ENCODE measurements around the gene PPP2R2B. TPM values are rescaled to one million over a fixed set of nuclear protein-coding genes. Genes with fewer than 3 reads are reported as not detected.

Gene PPP2R2B
- total and polyA plus RNA-seq, 2 of the 4 experiments (the other 2 are of a cell fraction), result not detected

DNA sequence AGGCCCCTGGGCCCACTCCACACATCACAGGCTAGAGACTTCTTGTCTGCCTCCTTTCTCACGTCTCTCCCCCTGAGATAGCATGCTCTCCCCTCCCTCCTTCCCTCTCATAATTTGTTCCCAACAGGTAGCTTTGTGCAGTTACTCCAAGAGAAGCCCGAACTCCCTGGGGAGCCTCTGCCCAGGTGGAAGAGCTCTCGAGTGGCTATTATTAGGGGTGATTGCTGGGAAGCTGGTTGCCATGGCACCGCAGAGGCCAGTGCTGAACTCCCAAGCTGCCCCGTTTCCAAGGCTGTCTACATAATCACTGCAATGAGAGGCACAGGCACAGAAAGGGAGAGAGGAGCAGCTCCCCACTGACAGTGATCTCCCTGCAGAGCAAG, 257.9 kb downstream of the PPP2R2B start:
- Histone ChIP-seq H2BK5ac (ENCODE audit: low read depth, low read length, poor library complexity, severe bottlenecking) (no peak overlapping the region), H4K91ac (ENCODE audit: insufficient read depth, low read depth, low read length) (no peak overlapping the region), H3K23ac (ENCODE audit: low read depth, low read length) (no peak overlapping the region), H2BK20ac (ENCODE audit: low read depth, low read length) (no peak overlapping the region), H3K27ac (ENCODE audit: insufficient read depth, low read length) (no peak overlapping the region), H2BK15ac (ENCODE audit: low read depth, low read length) (no peak overlapping the region), H3K4ac (ENCODE audit: low read depth, low read length) (no peak overlapping the region), H3K9me1 (ENCODE audit: insufficient read depth, low read length) (no peaks in the 10 kb centered on the region), H4K20me1 (ENCODE audit: insufficient read depth, low read length) (no peaks in the 10 kb centered on the region), H2AFZ (replicated peaks; ENCODE audit: low read length, poor library complexity) (no peak overlapping the region), H4K8ac (ENCODE audit: low read depth in 2 of 2, low read length in 2 of 2) (no peak overlapping the region), H4K5ac (ENCODE audit: low read depth, low read length) (no peak overlapping the region), H2AK9ac (replicated peaks; ENCODE audit: low read depth, low read length, poor library complexity) (no peak overlapping the region), H3K4me3 (ENCODE audit: insufficient read depth, low read depth, low read length) (no peak overlapping the region), H3K36me3 (ENCODE audit: control insufficient read depth, insufficient read depth, low read length) (no peaks in the 10 kb centered on the region), H2BK120ac (ENCODE audit: low read depth, low read length) (no peak overlapping the region), H3K79me1 (ENCODE audit: low read depth in 1 of 2, low read length in 2 of 2) (no peaks in the 10 kb centered on the region), H3K18ac (ENCODE audit: low read depth, low read length) (no peak overlapping the region), H3K9me3 (ENCODE audit: control insufficient read depth, insufficient read depth, low read length) (peaks cover 3% of the 10 kb centered on the region; the same call in 1 of the 2 replicates), H3K9ac (ENCODE audit: low read depth, low read length) (no peak overlapping the region), H2AK5ac (ENCODE audit: low read depth, low read length) (no peak overlapping the region), H3K27me3 (ENCODE audit: control insufficient read depth, insufficient read depth, low read length) (no peaks in the 10 kb centered on the region), H3K4me2 (ENCODE audit: low read depth, low read length) (no peak overlapping the region), H3K4me1 (ENCODE audit: control insufficient read depth, insufficient read depth, low read length) (no peaks in the 10 kb centered on the region), H3K14ac (replicated peaks; ENCODE audit: low read depth, low read length) (no peak overlapping the region), H3K56ac (ENCODE audit: extremely low read depth, insufficient read depth, low read length) (no peak overlapping the region)
- dilution Hi-C loops (cut with HindIII; ENCODE audit: low sequenced_read_pairs, unreplicated experiment) (no loop called here), intact Hi-C loops (cut with micrococcal nuclease) (no loop called here), in situ Hi-C loops (cut with MboI; ENCODE audit: low sequenced_read_pairs) (no loop called here)
- ChIA-PET CTCF (no interaction called here), POLR2A (ENCODE audit: unreplicated experiment) (no interaction called here)
- TF ChIP-seq CHD1 (IDR thresholded peaks at IDR 0.05; ENCODE audit: low read depth, low read length) (no peak), POLR2A (IDR thresholded peaks at IDR 0.05; ENCODE audit: low read depth, low read length) (no peak), MAZ (IDR thresholded peaks at IDR 0.05; ENCODE audit: borderline replicate concordance, low read depth, low read length) (no peak), MXI1 (IDR thresholded peaks at IDR 0.05; ENCODE audit: borderline replicate concordance, low read depth, low read length) (no peak), RCOR1 (IDR thresholded peaks at IDR 0.05; ENCODE audit: insufficient replicate concordance, low read length) (no peak), FOS (IDR thresholded peaks at IDR 0.05; ENCODE audit: low read depth, low read length) (no peak), CEBPB (IDR thresholded peaks at IDR 0.05; ENCODE audit: low read depth, low read length) (no peak), MAFK (IDR thresholded peaks at IDR 0.05; ENCODE audit: low read depth, low read length) (no peak), BHLHE40 (IDR thresholded peaks at IDR 0.05; ENCODE audit: low read depth, low read length) (no peak)
- TF ChIP-seq, protein P1, sequence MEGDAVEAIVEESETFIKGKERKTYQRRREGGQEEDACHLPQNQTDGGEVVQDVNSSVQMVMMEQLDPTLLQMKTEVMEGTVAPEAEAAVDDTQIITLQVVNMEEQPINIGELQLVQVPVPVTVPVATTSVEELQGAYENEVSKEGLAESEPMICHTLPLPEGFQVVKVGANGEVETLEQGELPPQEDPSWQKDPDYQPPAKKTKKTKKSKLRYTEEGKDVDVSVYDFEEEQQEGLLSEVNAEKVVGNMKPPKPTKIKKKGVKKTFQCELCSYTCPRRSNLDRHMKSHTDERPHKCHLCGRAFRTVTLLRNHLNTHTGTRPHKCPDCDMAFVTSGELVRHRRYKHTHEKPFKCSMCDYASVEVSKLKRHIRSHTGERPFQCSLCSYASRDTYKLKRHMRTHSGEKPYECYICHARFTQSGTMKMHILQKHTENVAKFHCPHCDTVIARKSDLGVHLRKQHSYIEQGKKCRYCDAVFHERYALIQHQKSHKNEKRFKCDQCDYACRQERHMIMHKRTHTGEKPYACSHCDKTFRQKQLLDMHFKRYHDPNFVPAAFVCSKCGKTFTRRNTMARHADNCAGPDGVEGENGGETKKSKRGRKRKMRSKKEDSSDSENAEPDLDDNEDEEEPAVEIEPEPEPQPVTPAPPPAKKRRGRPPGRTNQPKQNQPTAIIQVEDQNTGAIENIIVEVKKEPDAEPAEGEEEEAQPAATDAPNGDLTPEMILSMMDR (conservative IDR thresholded peaks at IDR 0.05; ENCODE audit: low read depth, low read length), result no peak
- TF ChIP-seq, protein P2, sequence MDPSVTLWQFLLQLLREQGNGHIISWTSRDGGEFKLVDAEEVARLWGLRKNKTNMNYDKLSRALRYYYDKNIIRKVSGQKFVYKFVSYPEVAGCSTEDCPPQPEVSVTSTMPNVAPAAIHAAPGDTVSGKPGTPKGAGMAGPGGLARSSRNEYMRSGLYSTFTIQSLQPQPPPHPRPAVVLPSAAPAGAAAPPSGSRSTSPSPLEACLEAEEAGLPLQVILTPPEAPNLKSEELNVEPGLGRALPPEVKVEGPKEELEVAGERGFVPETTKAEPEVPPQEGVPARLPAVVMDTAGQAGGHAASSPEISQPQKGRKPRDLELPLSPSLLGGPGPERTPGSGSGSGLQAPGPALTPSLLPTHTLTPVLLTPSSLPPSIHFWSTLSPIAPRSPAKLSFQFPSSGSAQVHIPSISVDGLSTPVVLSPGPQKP (IDR thresholded peaks at IDR 0.05; ENCODE audit: borderline replicate concordance, low read depth, low read length), result no peak
- BruUV-seq (replicated peaks), result no TSS peak
- ATAC-seq (ENCODE audit: low read depth) (no peak), DNase-seq (no peak)
- WGBS, 2 experiments (ENCODE audit: extremely low coverage in 2 of 2, insufficient read length in 1 of 2), result 20% methylated on average over 1 of the region's 5 CpGs; no CpG with 5 or more reads in 1 of the 2 experiments
